ENCODE data around the gene MAB21L3.

DNA sequence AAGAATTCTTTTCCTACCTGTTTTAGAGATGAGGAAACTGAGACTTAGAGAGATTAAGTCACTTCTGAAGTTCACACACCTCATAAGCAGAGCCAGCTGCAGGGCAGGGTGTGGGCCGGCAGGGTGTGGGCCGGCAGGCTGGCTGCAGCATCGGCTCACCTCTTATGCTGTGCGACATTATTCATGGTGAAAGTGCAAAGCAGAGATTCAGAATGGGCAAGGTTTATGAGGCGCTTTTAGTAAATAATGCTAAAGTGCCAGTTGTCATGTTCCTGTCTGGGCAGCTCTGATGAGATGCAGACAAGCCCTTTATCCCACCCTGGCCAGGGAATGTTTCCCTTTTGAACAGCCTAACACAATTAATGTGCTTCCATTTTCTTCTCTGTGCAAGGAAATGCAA is 14.6 kb downstream of the MAB21L3 start:
- TF ChIP-seq, protein P1, sequence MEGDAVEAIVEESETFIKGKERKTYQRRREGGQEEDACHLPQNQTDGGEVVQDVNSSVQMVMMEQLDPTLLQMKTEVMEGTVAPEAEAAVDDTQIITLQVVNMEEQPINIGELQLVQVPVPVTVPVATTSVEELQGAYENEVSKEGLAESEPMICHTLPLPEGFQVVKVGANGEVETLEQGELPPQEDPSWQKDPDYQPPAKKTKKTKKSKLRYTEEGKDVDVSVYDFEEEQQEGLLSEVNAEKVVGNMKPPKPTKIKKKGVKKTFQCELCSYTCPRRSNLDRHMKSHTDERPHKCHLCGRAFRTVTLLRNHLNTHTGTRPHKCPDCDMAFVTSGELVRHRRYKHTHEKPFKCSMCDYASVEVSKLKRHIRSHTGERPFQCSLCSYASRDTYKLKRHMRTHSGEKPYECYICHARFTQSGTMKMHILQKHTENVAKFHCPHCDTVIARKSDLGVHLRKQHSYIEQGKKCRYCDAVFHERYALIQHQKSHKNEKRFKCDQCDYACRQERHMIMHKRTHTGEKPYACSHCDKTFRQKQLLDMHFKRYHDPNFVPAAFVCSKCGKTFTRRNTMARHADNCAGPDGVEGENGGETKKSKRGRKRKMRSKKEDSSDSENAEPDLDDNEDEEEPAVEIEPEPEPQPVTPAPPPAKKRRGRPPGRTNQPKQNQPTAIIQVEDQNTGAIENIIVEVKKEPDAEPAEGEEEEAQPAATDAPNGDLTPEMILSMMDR (IDR thresholded peaks at IDR 0.05), result peak in 3 of 6 experiments; percentile 22 to 49 (median 36)
- no peak for TF ChIP-seq POLR2A (IDR thresholded peaks at IDR 0.05)
